Ovary (tissue), 3 donors: ENCODE data around the gene IDH2.

Experiments used
- CTCF ChIP-seq, 3 donors: fragments of 450-650 bp in 2 of 3; fragments of 200-600 bp in 1 of 3; IDR thresholded peaks; one replicate each; pipeline versions ENCODE4 v1.5.1 to v1.8.0; 2016 to 2022; ENCODE audit warnings: antibody characterized with exemption in 3 of 3, mild to moderate bottlenecking in 1 of 3
- POLR2A ChIP-seq: fragments of 450-650 bp; IDR thresholded peaks from one replicate; pipeline ENCODE4 v1.6.1; 2017; ENCODE audit warnings: antibody characterized with exemption, mild to moderate bottlenecking, moderate library complexity
- donor health status: DM: no; HTN: no; CAD: no.

GRCh38 chr15:90115783-90116182 lies 13.5 kb upstream of the IDH2 start:
- TF ChIP-seq POLR2A: no peak
- TF ChIP-seq CTCF (IDR thresholded peaks at IDR 0.05): no peak
